Measurements from ENCODE around the gene SLC7A4. TPM values are rescaled to one million over a fixed set of nuclear protein-coding genes. Genes with fewer than 3 reads are reported as not detected.

The SLC7A4 gene
- 0.27 TPM for total RNA-seq

GRCh38 chr22:21032037-21032867 is at the start of gene SLC7A4:
SLC7A4 (minus strand) TSS chr22:21032561; CDS start chr22:21031812, 749 bp downstream.

GRCh38 chr22:21045585-21046294 is 13.4 kb upstream of the SLC7A4 start, which contains the start of gene LRRC74B:
LRRC74B (plus strand) TSS chr22:21045946; CDS start chr22:21045987, 41 bp downstream.

GRCh38 chr22:21014726-21015465 is 17.5 kb downstream of the SLC7A4 start, which contains the start of gene P2RX6:
P2RX6 (plus strand) TSS chr22:21015165; CDS start chr22:21015175, 10 bp downstream.

GRCh38 chr22:21001601-21002325 is 30.6 kb downstream of the SLC7A4 start, which contains the start of gene THAP7:
THAP7 (minus strand) TSS chr22:21002118; CDS start chr22:21001911, 207 bp downstream.

GRCh38 chr22:20981787-20982562 is 50.4 kb downstream of the SLC7A4 start, which contains the start of gene LZTR1:
LZTR1 (plus strand) TSS chr22:20982297; CDS start chr22:20982372, 75 bp downstream.

Other genes with a start within 250 kb of the SLC7A4 start
- 84.9 TPM for gene PI4KA, start 173.8 kb downstream of the SLC7A4 start, total RNA-seq
- gene SNAP29, start 173.6 kb downstream of the SLC7A4 start, total RNA-seq, result 12.3 TPM
- 79.8 TPM for gene CRKL, start 115.2 kb downstream of the SLC7A4 start, total RNA-seq
- 26.3 TPM for gene AIFM3, start 65.3 kb downstream of the SLC7A4 start, total RNA-seq
- 71.3 TPM for gene LZTR1, start 50.3 kb downstream of the SLC7A4 start, total RNA-seq
- gene THAP7, start 30.4 kb downstream of the SLC7A4 start, total RNA-seq, result 31.4 TPM
- gene P2RX6, start 17.4 kb downstream of the SLC7A4 start, total RNA-seq, result 2.2 TPM
- not detected for gene LRRC74B, start 13.4 kb upstream of the SLC7A4 start, total RNA-seq